SU-DHL-6 (cell line): Measurements from ENCODE around the gene DDX42.

Source experiments
- H2AFZ ChIP-seq: fragments of 200-600 bp; sonication (generic); 2 replicates; pipeline ENCODE4 v1.6.1; 2014; ENCODE audit warnings: low read depth, mild to moderate bottlenecking, moderate library complexity, mixed read lengths, antibody characterized with exemption, low read length; ENCODE audit not compliant: severe bottlenecking
- H3F3A ChIP-seq: fragments of 200-600 bp; shearing (Covaris generic); 2 replicates; pipeline ENCODE4 v1.6.0; 2016; ENCODE audit warnings: antibody characterized with exemption, mild to moderate bottlenecking; ENCODE audit not compliant: insufficient read depth
- H3K27ac ChIP-seq: fragments of 200-600 bp; sonication (generic); 2 replicates; pipeline ENCODE4 v1.5.1; 2016; ENCODE audit warnings: low read depth, mild to moderate bottlenecking, low read length, moderate library complexity, mixed read lengths
- H3K27me3 ChIP-seq: fragments of 200-600 bp; sonication (generic), shearing (Covaris generic); 2 replicates; pipeline ENCODE4 v1.6.0; 2014; ENCODE audit warnings: mild to moderate bottlenecking, low read length
- H3K36me3 ChIP-seq: fragments of 200-600 bp; sonication (generic); 2 replicates; pipeline ENCODE4 v1.6.1; 2014; ENCODE audit warnings: mild to moderate bottlenecking, low read length, mixed read lengths
- H3K4me2 ChIP-seq: fragments of 300-600, 200-600 bp; shearing (Covaris generic), sonication (generic); 2 replicates; pipeline ENCODE4 v1.6.0; 2014; ENCODE audit warnings: low read length, low read depth, mild to moderate bottlenecking; ENCODE audit not compliant: poor library complexity, severe bottlenecking
- H3K4me3 ChIP-seq: fragments of 200-600 bp; sonication (generic); 2 replicates; pipeline ENCODE4 v1.5.1; 2014; ENCODE audit warnings: antibody characterized with exemption, low read length, mild to moderate bottlenecking, mixed read lengths; ENCODE audit not compliant: insufficient read depth, poor library complexity, severe bottlenecking
- H3K79me2 ChIP-seq: fragments of 200-600 bp; sonication (generic); 2 replicates; pipeline ENCODE4 v1.6.1; 2014; ENCODE audit warnings: mild to moderate bottlenecking, low read length, moderate library complexity; ENCODE audit not compliant: insufficient read depth
- H3K9ac ChIP-seq: fragments of 200-600 bp; sonication (generic); 2 replicates; pipeline ENCODE4 v1.7.0; 2014; ENCODE audit warnings: mild to moderate bottlenecking, low read length
- H3K9me2 ChIP-seq: fragments of 200-600 bp; sonication (generic); replicated peaks from 2 replicates; pipeline ENCODE4 v1.6.1; 2014; ENCODE audit warnings: low read length; ENCODE audit not compliant: insufficient read depth
- H3K9me3 ChIP-seq: fragments of 200-600 bp; sonication (generic); 2 replicates; pipeline ENCODE4 v1.6.1; 2014; ENCODE audit warnings: low read length, mixed read lengths; ENCODE audit not compliant: insufficient read depth
- H4K20me1 ChIP-seq: fragments of 200-600 bp; sonication (generic); 2 replicates; pipeline ENCODE4 v1.6.1; 2014; ENCODE audit warnings: low read depth, mild to moderate bottlenecking, antibody characterized with exemption, low read length, moderate library complexity, mixed read lengths
- CTCF ChIP-seq: fragments of 200-600 bp; sonication (generic); IDR thresholded peaks from one replicate; pipeline ENCODE4 v1.5.1; 2017; ENCODE audit warnings: antibody characterized with exemption, mild to moderate bottlenecking, low read length, moderate library complexity; ENCODE audit not compliant: insufficient read depth, poor library complexity, severe bottlenecking
- EZH2phosphoT487 ChIP-seq: fragments of 200-600 bp; sonication (generic), shearing (Covaris generic); conservative IDR thresholded peaks from 2 replicates; pipeline ENCODE4 v1.6.1; 2018; ENCODE audit warnings: mild to moderate bottlenecking, antibody characterized with exemption, low read length, moderate library complexity, mixed read lengths

Gene DDX42

GRCh38 chr17:63834431-63835166 is 60.6 kb downstream of the DDX42 start:
- Histone ChIP-seq H3F3A (0 out of 2 replicates have a peak, but pooled peaks cover 4% of the 10 kb centered on the region), H3K4me2 (no peak overlapping the region), H3K36me3 (0 out of 2 replicates have a peak, but pooled peaks cover 2% of the 10 kb centered on the region), H3K9me3 (no peaks in the 10 kb centered on the region), H3K27me3 (no peaks in the 10 kb centered on the region), H3K27ac (peak overlapping the region; percentile 28; the same call in 1 of the 2 replicates), H3K79me2 (peaks cover 36% of the 10 kb centered on the region), H3K4me3 (no peak overlapping the region), H2AFZ (no peak overlapping the region), H3K9me2 (no peaks in the 10 kb centered on the region), H3K9ac (no peak overlapping the region), H4K20me1 (no peaks in the 10 kb centered on the region; the same call in 1 of the 2 replicates)
- TF ChIP-seq CTCF, result peak; percentile 64
- TF ChIP-seq EZH2phosphoT487, result no peak

GRCh38 chr17:63835167-63835720 is 61.3 kb downstream of the DDX42 start:
- Histone ChIP-seq H3K4me3 (no peak overlapping the region), H3K27ac (no peak overlapping the region), H3K27me3 (no peaks in the 10 kb centered on the region), H3K9ac (no peak overlapping the region), H3F3A (0 out of 2 replicates have a peak, but pooled peaks cover 4% of the 10 kb centered on the region), H3K9me2 (no peaks in the 10 kb centered on the region), H3K36me3 (no peaks in the 10 kb centered on the region), H3K4me2 (no peak overlapping the region), H3K9me3 (no peaks in the 10 kb centered on the region), H3K79me2 (peaks cover 37% of the 10 kb centered on the region), H4K20me1 (no peaks in the 10 kb centered on the region; the same call in 1 of the 2 replicates), H2AFZ (no peak overlapping the region)
- TF ChIP-seq CTCF (peak; percentile 2), EZH2phosphoT487 (no peak)

DNA sequence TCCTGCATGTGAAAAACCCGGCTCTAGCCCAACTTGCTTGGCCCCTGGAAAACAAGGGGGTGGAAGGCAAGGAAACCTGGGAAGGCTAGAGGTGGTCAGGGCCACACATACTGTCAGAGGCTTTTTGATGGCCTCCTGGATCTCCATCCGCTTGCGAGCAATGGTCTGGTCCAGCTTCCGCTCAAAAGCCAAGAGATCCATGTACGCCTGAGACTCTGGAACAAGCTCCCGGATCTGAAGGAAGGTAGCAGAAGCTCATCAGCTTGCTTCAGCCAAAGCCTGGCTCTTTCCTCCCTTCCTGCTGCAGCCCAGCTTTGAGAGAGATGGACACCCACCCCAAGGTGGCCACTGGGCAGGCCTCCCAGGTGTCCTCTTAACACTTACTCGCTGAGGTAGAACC is 62.8 kb downstream of the DDX42 start:
- H3F3A ChIP-seq, result 0 out of 2 replicates have a peak, but pooled peaks cover 4% of the 10 kb centered on the region
- no peak overlapping the region for H3K9ac ChIP-seq

More for the DNA sequence above, 62.8 kb downstream of the DDX42 start:
- Histone ChIP-seq H3K4me2 (no peak overlapping the region), H3K79me2 (peaks cover 53% of the 10 kb centered on the region), H3K4me3 (no peak overlapping the region), H2AFZ (no peak overlapping the region), H3K9me2 (no peaks in the 10 kb centered on the region), H3K27me3 (no peaks in the 10 kb centered on the region), H3K36me3 (no peaks in the 10 kb centered on the region), H3K27ac (no peak overlapping the region), H4K20me1 (no peaks in the 10 kb centered on the region; the same call in 1 of the 2 replicates), H3K9me3 (no peaks in the 10 kb centered on the region)
- TF ChIP-seq EZH2phosphoT487 (no peak), CTCF (no peak)
